GM12878 (cell line): ENCODE measurements around the gene NUP35. TPM values are rescaled to one million over a fixed set of nuclear protein-coding genes. Genes with fewer than 3 reads are reported as not detected.

Experiments
- ATAC-seq: fragments of 200-7000 bp; cut with Tn5 transposase; 3 replicates; pipeline ENCODE4 v1.9.1; 2020; ENCODE audit warnings: mild to moderate bottlenecking, moderate library complexity
- BruUV-seq: library from RNA; stranded (reverse); fragments of 400-500 nt; replicated peaks from 2 replicates; lab custom pipeline; 2021; lab: Mats Ljungman, UMichigan
- CTCF ChIA-PET: fragments of 300-600 bp; sonication (Branson Sonifier 250); formaldehyde crosslinking; extraction: SDS; loops from one replicate; lab custom pipeline; 2021; ENCODE audit warnings: inconsistent platforms; lab: Yijun Ruan, JAX
- POLR2A ChIA-PET: fragments of 350-600 bp; formaldehyde crosslinking; extraction: SDS; loops from one replicate; lab custom pipeline; 2021; ENCODE audit warnings: inconsistent platforms; lab: Charles Lee
- RAD21 ChIA-PET: fragments of 300-600 bp; sonication (Branson Sonifier 250); formaldehyde crosslinking; loops from one replicate; lab custom pipeline; 2023; ENCODE audit warnings: antibody characterized with exemption; ENCODE audit not compliant: unreplicated experiment; lab: Charles Lee
- SMC1A ChIA-PET: fragments of 300-600 bp; sonication (Branson Sonifier 250); formaldehyde crosslinking; loops from one replicate; lab custom pipeline; 2023; ENCODE audit not compliant: unreplicated experiment, uncharacterized antibody; lab: Charles Lee
- DNase-seq: peaks from one replicate; pipeline ENCODE4 v3.0.0-alpha.2; 2011; ENCODE audit warnings: low read depth, low spot score
- FAIRE-seq: peaks from 3 replicates; lab custom pipeline; 2011; peaks lifted over from hg19 to GRCh38; lab: Jason Lieb, UNC
- H2AFZ ChIP-seq: 2 replicates; pipeline ENCODE4 v1.6.0; 2011; ENCODE audit warnings: low read depth, low read length, control low read depth; ENCODE audit not compliant: control insufficient read depth
- H3K27ac ChIP-seq: 2 replicates; pipeline ENCODE4 v1.5.1; 2011; ENCODE audit warnings: control low read depth; ENCODE audit not compliant: control insufficient read depth, insufficient read depth
- H3K27me3 ChIP-seq, 2 experiments: replicated peaks in 1 of 2; 2 replicates each; pipeline versions ENCODE4 v1.6.0 to v1.6.1; 2011; ENCODE audit warnings: low read length in 1 of 2; ENCODE audit not compliant: control insufficient read depth in 2 of 2, insufficient read depth in 2 of 2
- H3K36me3 ChIP-seq, 2 experiments: 2 replicates each; pipeline ENCODE4 v1.5.1; 2011; ENCODE audit warnings: low read length in 1 of 2; ENCODE audit not compliant: control insufficient read depth in 2 of 2, insufficient read depth in 2 of 2
- H3K4me1 ChIP-seq: 2 replicates; pipeline ENCODE4 v1.6.1; 2011; ENCODE audit warnings: mild to moderate bottlenecking, low read length, moderate library complexity, mixed read lengths; ENCODE audit not compliant: control insufficient read depth, insufficient read depth
- H3K4me2 ChIP-seq: 2 replicates; pipeline ENCODE4 v1.6.0; 2011; ENCODE audit warnings: control low read depth; ENCODE audit not compliant: control insufficient read depth, insufficient read depth
- H3K4me3 ChIP-seq: fragments of 200-600 bp; sonication (generic); 2 replicates; pipeline ENCODE4 v1.5.1; 2016
- H3K79me2 ChIP-seq: 2 replicates; pipeline ENCODE4 v1.6.0; 2011; ENCODE audit warnings: low read length; ENCODE audit not compliant: control insufficient read depth, insufficient read depth
- H3K9ac ChIP-seq: 2 replicates; pipeline ENCODE4 v1.8.0; 2011; ENCODE audit warnings: low read length, control low read depth, mixed read lengths; ENCODE audit not compliant: control insufficient read depth, insufficient read depth
- H3K9me3 ChIP-seq: replicated peaks from 3 replicates; pipeline ENCODE4 v1.5.1; 2011; ENCODE audit warnings: mild to moderate bottlenecking, low read length; ENCODE audit not compliant: control insufficient read depth, insufficient read depth
- H4K20me1 ChIP-seq: 2 replicates; pipeline ENCODE4 v1.6.0; 2011; ENCODE audit not compliant: control insufficient read depth, insufficient read depth
- BRCA1 ChIP-seq: IDR thresholded peaks from 2 replicates; pipeline ENCODE4 v1.6.1; 2011; ENCODE audit warnings: low read depth, low read length, improper control_type of control experiment
- GATAD2B ChIP-seq: fragments of 450-650 bp; conservative IDR thresholded peaks from 2 replicates; pipeline ENCODE4 v1.6.1; 2017; ENCODE audit warnings: low read depth, mild to moderate bottlenecking, moderate library complexity
- POLR2AphosphoS2 ChIP-seq: IDR thresholded peaks from 2 replicates; pipeline ENCODE4 v1.6.1; 2011; ENCODE audit warnings: low read depth, mild to moderate bottlenecking, low read length, improper control_type of control experiment, moderate library complexity
- ZNF24 ChIP-seq: fragments of 450-650 bp; IDR thresholded peaks from 2 replicates; pipeline ENCODE4 v1.6.1; 2017; ENCODE audit warnings: antibody characterized with exemption, mild to moderate bottlenecking
- ZNF274 ChIP-seq: IDR thresholded peaks from one replicate; pipeline ENCODE4 v1.8.0; 2011; ENCODE audit not compliant: insufficient read length, insufficient read depth
- ZZZ3 ChIP-seq: IDR thresholded peaks from 2 replicates; pipeline ENCODE4 v1.6.1; 2011; ENCODE audit warnings: low read depth; ENCODE audit not compliant: control insufficient read depth, insufficient read length
- WGBS: methylation state at CpG from one replicate; pipeline ENCODE4 v1.1.6; 2016; ENCODE audit warnings: low lambda C conversion rate; ENCODE audit not compliant: insufficient replicate concordance, insufficient coverage; ENCODE audit errors: missing lambda C conversion rate; 5-methylcytosine and 5-hydroxymethylcytosine counted together
- in situ Hi-C: fragments of 300-500 bp; cut with MboI; formaldehyde crosslinking; loops from 9 replicates; pipeline ENCODE4 v1.14.3; 2018; ENCODE audit warnings: mixed read lengths
- intact Hi-C: fragments of 100-400 bp; cut with micrococcal nuclease; formaldehyde crosslinking; loops from one replicate; pipeline ENCODE4 v1.14.2; 2022; ENCODE audit not compliant: unreplicated experiment
- polyA plus RNA-seq, 11 experiments: library from polyadenylated mRNA; depleted of rRNA in 4 of 11; unstranded in 6 of 11; stranded (reverse) in 5 of 11; fragments of >200 nt; fragmentation: Nextera tagmentation in 4 of 11; fragmentation: Illumina TruSeq in 1 of 11; extraction: Ambion mirVana in 4 of 11; extraction: Trizol in 1 of 11; gene quantifications; 1 replicate in 1 of 11; 2 replicates in 10 of 11; pipeline versions ENCODE4 v1.2.1 to v1.2.3, GENCODE V29; 2011 to 2016; ENCODE audit warnings: inconsistent platforms in 2 of 11, missing spikeins in 2 of 11, low read depth in 1 of 11
- total RNA-seq, 4 experiments: library from RNA; depleted of rRNA in 3 of 4; stranded (reverse); fragments of >200 nt in 3 of 4; fragmentation: Illumina TruSeq in 1 of 4; extraction: Trizol in 1 of 4; gene quantifications; 2 replicates each; pipeline versions ENCODE4 v1.2.1 to v1.2.3, GENCODE V29; 2013 to 2021
- TF ChIP-seq, protein P1 (sequence below): IDR thresholded peaks from 2 replicates; pipeline ENCODE4 v1.6.1; 2011; ENCODE audit warnings: mild to moderate bottlenecking, low read depth, low read length, moderate library complexity; ENCODE audit not compliant: insufficient replicate concordance
- TF ChIP-seq, protein P2 (sequence below): IDR thresholded peaks from 2 replicates; pipeline ENCODE4 v1.6.1; 2012; ENCODE audit warnings: mild to moderate bottlenecking, low read depth, low read length

NUP35 gene
- total and polyA plus RNA-seq, 10 of the 15 experiments (the other 5 are each of a cell fraction or from before 2014, with no cell fraction given), result 21.4 to 57.3 (median 30.7) TPM

DNA sequence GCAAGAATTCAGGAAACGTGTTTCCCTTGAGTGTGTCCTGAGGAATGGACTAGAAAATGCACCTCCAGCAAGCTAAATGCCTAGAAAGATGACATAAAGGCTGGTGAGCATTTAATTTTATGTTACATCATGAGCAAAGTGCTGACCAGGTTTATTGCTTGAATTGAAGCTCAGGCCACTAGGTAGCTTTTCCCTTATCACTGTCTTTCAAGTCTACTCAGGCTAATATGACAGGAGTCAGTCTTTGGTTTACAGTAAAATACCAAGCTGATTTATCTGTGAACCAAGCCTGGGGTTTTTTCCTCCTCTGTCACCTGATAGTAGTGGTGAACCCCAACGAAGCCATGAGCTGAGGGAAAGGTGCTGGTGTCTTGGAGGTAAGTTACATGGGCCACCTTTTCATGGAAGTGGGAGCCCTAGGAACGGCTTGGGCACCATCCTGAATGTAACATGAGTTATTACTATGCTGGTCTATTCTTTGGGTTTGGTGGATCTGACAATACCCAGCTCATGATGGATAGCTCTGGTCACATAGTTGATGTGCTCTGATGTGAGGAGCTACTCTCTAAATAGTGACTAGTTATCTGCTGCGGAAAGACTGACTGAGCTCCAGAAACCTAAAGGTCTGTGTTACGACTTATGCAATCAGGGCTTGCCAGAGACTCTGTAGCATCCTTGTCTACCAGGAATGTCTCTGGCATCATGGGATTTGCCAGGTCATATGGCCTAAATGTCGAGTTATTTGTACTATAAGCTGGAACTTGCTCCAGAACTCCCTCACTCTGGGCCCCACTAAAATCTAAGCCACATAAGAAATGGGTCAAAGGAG is 39.8 kb downstream of the NUP35 start:
- POLR2A ChIA-PET, result no interaction called here
- CTCF ChIA-PET, result interaction anchor here (1.5 kb wide), 1 partner anchor 85 kb away, joined by 4 read pairs; no protein-coding TSS in a partner anchor
- FAIRE-seq (no peak), ATAC-seq (no peak), DNase-seq (no peak)
- WGBS, result 80% methylated on average over 6 of the region's 6 CpGs
- H2AFZ ChIP-seq, result no peak overlapping the region
- no peak overlapping the region for H3K4me2 ChIP-seq
- H3K36me3 ChIP-seq, result peaks cover 4 to 10% of the 10 kb centered on the region in 2 experiments; a peak in 3 of 4 replicates
- H3K27me3 ChIP-seq, result no peaks in the 10 kb centered on the region
- no peak for TF ChIP-seq ZNF24
- no peak for TF ChIP-seq ZNF274
- no peak for TF ChIP-seq GATAD2B
- TF ChIP-seq, protein P1, sequence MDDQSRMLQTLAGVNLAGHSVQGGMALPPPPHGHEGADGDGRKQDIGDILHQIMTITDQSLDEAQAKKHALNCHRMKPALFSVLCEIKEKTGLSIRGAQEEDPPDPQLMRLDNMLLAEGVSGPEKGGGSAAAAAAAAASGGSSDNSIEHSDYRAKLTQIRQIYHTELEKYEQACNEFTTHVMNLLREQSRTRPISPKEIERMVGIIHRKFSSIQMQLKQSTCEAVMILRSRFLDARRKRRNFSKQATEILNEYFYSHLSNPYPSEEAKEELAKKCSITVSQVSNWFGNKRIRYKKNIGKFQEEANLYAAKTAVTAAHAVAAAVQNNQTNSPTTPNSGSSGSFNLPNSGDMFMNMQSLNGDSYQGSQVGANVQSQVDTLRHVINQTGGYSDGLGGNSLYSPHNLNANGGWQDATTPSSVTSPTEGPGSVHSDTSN, result no peak
- TF ChIP-seq BRCA1, result no peak
- TF ChIP-seq, protein P2, sequence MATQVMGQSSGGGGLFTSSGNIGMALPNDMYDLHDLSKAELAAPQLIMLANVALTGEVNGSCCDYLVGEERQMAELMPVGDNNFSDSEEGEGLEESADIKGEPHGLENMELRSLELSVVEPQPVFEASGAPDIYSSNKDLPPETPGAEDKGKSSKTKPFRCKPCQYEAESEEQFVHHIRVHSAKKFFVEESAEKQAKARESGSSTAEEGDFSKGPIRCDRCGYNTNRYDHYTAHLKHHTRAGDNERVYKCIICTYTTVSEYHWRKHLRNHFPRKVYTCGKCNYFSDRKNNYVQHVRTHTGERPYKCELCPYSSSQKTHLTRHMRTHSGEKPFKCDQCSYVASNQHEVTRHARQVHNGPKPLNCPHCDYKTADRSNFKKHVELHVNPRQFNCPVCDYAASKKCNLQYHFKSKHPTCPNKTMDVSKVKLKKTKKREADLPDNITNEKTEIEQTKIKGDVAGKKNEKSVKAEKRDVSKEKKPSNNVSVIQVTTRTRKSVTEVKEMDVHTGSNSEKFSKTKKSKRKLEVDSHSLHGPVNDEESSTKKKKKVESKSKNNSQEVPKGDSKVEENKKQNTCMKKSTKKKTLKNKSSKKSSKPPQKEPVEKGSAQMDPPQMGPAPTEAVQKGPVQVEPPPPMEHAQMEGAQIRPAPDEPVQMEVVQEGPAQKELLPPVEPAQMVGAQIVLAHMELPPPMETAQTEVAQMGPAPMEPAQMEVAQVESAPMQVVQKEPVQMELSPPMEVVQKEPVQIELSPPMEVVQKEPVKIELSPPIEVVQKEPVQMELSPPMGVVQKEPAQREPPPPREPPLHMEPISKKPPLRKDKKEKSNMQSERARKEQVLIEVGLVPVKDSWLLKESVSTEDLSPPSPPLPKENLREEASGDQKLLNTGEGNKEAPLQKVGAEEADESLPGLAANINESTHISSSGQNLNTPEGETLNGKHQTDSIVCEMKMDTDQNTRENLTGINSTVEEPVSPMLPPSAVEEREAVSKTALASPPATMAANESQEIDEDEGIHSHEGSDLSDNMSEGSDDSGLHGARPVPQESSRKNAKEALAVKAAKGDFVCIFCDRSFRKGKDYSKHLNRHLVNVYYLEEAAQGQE, result no peak
- TF ChIP-seq ZZZ3, result no peak
- TF ChIP-seq POLR2AphosphoS2, result no peak
- BruUV-seq, result no TSS peak
- intact Hi-C loops (no loop called here), in situ Hi-C loops (no loop called here)
- no peak overlapping the region for H3K27ac ChIP-seq
- H4K20me1 ChIP-seq, result no peaks in the 10 kb centered on the region
- no peaks in the 10 kb centered on the region for H3K4me1 ChIP-seq
- no peaks in the 10 kb centered on the region for H3K79me2 ChIP-seq
- 0 out of 3 replicates have a peak, but pooled peaks cover 3% of the 10 kb centered on the region for H3K9me3 ChIP-seq
- RAD21 ChIA-PET, result no interaction called here
- SMC1A ChIA-PET, result no interaction called here
- H3K9ac ChIP-seq, result no peak overlapping the region
- no peak overlapping the region for H3K4me3 ChIP-seq
